Tibial nerve (tissue), 4 donors: Measurements from ENCODE around the gene JAZF1. TPM values are rescaled to one million over a fixed set of nuclear protein-coding genes. Genes with fewer than 3 reads are reported as not detected.

Experiments
- DNase-seq, 2 donors: peaks; one replicate each; pipeline ENCODE4 v3.0.0-alpha.2; 2019; ENCODE audit warnings: low spot score in 2 of 2
- H3K27ac ChIP-seq, 4 donors: fragments of 200-600 bp; sonication (generic) in 3 of 4; one replicate each; pipeline ENCODE4 v1.5.1; 2017 to 2019; ENCODE audit warnings: mild to moderate bottlenecking in 1 of 4
- H3K27me3 ChIP-seq, 2 donors: fragments of 200-600 bp; sonication (generic) in 1 of 2; one replicate each; pipeline versions ENCODE4 v1.5.1 to v1.6.0; 2017 to 2019
- H3K36me3 ChIP-seq, 3 donors: fragments of 200-600 bp; sonication (generic); one replicate each; pipeline ENCODE4 v1.5.1; 2018 to 2019
- H3K4me1 ChIP-seq, 4 donors: fragments of 200-600 bp; sonication (generic) in 3 of 4; one replicate each; pipeline ENCODE4 v1.5.1; 2017 to 2019
- H3K4me3 ChIP-seq, 4 donors: fragments of 200-600 bp; sonication (generic) in 3 of 4; one replicate each; pipeline ENCODE4 v1.5.1; 2017 to 2019; ENCODE audit warnings: mild to moderate bottlenecking in 1 of 4, moderate library complexity in 1 of 4
- H3K9me3 ChIP-seq, 4 donors: fragments of 200-600 bp; sonication (generic) in 3 of 4; one replicate each; pipeline ENCODE4 v1.5.1; 2017 to 2019
- CTCF ChIP-seq, 5 experiments: fragments of 200-600 bp in 3 of 5; fragments of 450-650 bp in 2 of 5; sonication (generic) in 3 of 5; IDR thresholded peaks; one replicate each; pipeline ENCODE4 v1.5.1; 2016 to 2019; ENCODE audit warnings: antibody characterized with exemption in 5 of 5, mild to moderate bottlenecking in 3 of 5, moderate library complexity in 2 of 5
- EP300 ChIP-seq, 2 donors: sonication (generic); formaldehyde crosslinking; IDR thresholded peaks; one replicate each; pipeline ENCODE4 v1.6.1; 2017; ENCODE audit warnings: antibody characterized with exemption in 2 of 2, mild to moderate bottlenecking in 1 of 2
- POLR2A ChIP-seq, 2 donors: fragments of 450-650 bp; IDR thresholded peaks; one replicate each; pipeline ENCODE4 v1.6.1; 2017; ENCODE audit warnings: antibody characterized with exemption in 2 of 2, mild to moderate bottlenecking in 2 of 2, moderate library complexity in 2 of 2
- WGBS, 2 donors: methylation state at CpG; one replicate each; pipeline ENCODE4 v1.1.5; 2018; 5-methylcytosine and 5-hydroxymethylcytosine counted together
- total RNA-seq, 4 donors: library from RNA; depleted of rRNA; stranded (reverse); fragments of >200 nt; gene quantifications; one replicate each; pipeline ENCODE4 v1.1.0, GENCODE V29; 2016

Gene JAZF1
- total RNA-seq, 4 donors from 2014 or later, result 6.9 to 17.5 (median 10.7) TPM

- Histone ChIP-seq H3K4me3 (no peak overlapping the region), H3K36me3 (no peaks in the 10 kb centered on the region), H3K27ac (no peak overlapping the region), H3K4me1 (peaks cover 0 to 8% (median 0%) of the 10 kb centered on the region in 4 donors), H3K9me3 (no peaks in the 10 kb centered on the region), H3K27me3 (no peaks in the 10 kb centered on the region)
- DNase-seq, result no peak
- TF ChIP-seq CTCF (IDR thresholded peaks at IDR 0.05), result no peak
- TF ChIP-seq POLR2A (IDR thresholded peaks at IDR 0.05), result no peak
- TF ChIP-seq EP300 (IDR thresholded peaks at IDR 0.05), result no peak
- WGBS, 2 donors, result 64 to 74% methylated on average over 8 of the region's 8 CpGs
Measured at GRCh38 chr7:28149291-28150101, 31.1 kb downstream of the JAZF1 start.

GRCh38 chr7:28145931-28146330, 34.7 kb downstream of the JAZF1 start:
- no peak for TF ChIP-seq CTCF (IDR thresholded peaks at IDR 0.05)
- TF ChIP-seq POLR2A (IDR thresholded peaks at IDR 0.05), result no peak
- no peak for TF ChIP-seq EP300 (IDR thresholded peaks at IDR 0.05)
- whole genome bisulfite sequencing, 2 donors, result 92 to 97% methylated on average over 2 of the region's 2 CpGs
- H3K4me1 ChIP-seq, result no peaks in the 10 kb centered on the region

GRCh38 chr7:28145090-28145626, 35.4 kb downstream of the JAZF1 start:
- no peaks in the 10 kb centered on the region for H3K4me1 ChIP-seq
- no peaks in the 10 kb centered on the region for H3K9me3 ChIP-seq
- TF ChIP-seq EP300 (IDR thresholded peaks at IDR 0.05) (no peak), CTCF (IDR thresholded peaks at IDR 0.05) (no peak), POLR2A (IDR thresholded peaks at IDR 0.05) (no peak)
- no peak for DNase-seq
- 83 to 89% methylated on average over 3 of the region's 3 CpGs for WGBS, 2 donors
- H3K27me3 ChIP-seq, result no peaks in the 10 kb centered on the region
- H3K4me3 ChIP-seq, result no peak overlapping the region
- no peak overlapping the region for H3K27ac ChIP-seq
- H3K36me3 ChIP-seq, result no peaks in the 10 kb centered on the region

More at GRCh38 chr7:28145931-28146330, 34.7 kb downstream of the JAZF1 start:
- no peaks in the 10 kb centered on the region for H3K27me3 ChIP-seq
- H3K9me3 ChIP-seq, result no peaks in the 10 kb centered on the region
- H3K27ac ChIP-seq, result no peak overlapping the region
- H3K36me3 ChIP-seq, result no peaks in the 10 kb centered on the region
- H3K4me3 ChIP-seq, result no peak overlapping the region
- no peak for DNase-seq

GRCh38 chr7:28144266-28144665, 36.3 kb downstream of the JAZF1 start:
- 46 to 59% methylated on average over 3 of the region's 3 CpGs for WGBS, 2 donors
- no peak for DNase-seq
- TF ChIP-seq POLR2A (IDR thresholded peaks at IDR 0.05), result no peak
- no peak for TF ChIP-seq EP300 (IDR thresholded peaks at IDR 0.05)
- TF ChIP-seq CTCF (IDR thresholded peaks at IDR 0.05), result no peak
- Histone ChIP-seq H3K27ac (no peak overlapping the region), H3K36me3 (no peaks in the 10 kb centered on the region), H3K4me1 (no peaks in the 10 kb centered on the region), H3K4me3 (no peak overlapping the region), H3K9me3 (no peaks in the 10 kb centered on the region), H3K27me3 (no peaks in the 10 kb centered on the region)

DNA sequence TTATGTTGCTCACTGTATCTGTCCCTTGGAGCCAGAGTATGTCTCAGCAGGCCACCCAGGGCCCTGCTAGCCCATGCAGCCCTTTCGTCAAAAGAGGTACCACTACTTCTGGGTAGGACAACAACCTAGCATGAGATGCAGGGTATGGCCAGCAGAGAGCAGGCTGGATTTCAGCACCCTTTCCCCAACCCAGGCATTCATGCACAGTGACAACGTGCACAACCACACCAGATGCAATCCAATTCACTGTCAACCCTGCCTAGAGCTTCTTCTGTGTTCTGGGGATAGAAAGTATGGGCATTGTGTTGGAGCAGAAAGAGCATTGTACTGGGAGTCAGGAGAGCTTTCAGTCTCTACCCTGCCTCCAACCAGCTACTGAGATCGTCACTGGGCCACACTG, 37.9 kb downstream of the JAZF1 start:
- H3K4me3 ChIP-seq, result no peak overlapping the region
- no peaks in the 10 kb centered on the region for H3K4me1 ChIP-seq
- no peak overlapping the region for H3K27ac ChIP-seq
- 81 to 91% methylated on average over 3 of the region's 3 CpGs for WGBS, 2 donors
- no peak for DNase-seq
- no peak for TF ChIP-seq POLR2A (IDR thresholded peaks at IDR 0.05)
- no peak for TF ChIP-seq EP300 (IDR thresholded peaks at IDR 0.05)
- TF ChIP-seq CTCF (IDR thresholded peaks at IDR 0.05), result no peak
- no peaks in the 10 kb centered on the region for H3K36me3 ChIP-seq
- no peaks in the 10 kb centered on the region for H3K9me3 ChIP-seq
- H3K27me3 ChIP-seq, result no peaks in the 10 kb centered on the region
